Ishikawa (cell line): Measurements from ENCODE around the gene TMEM164.

Source experiments
- CEBPB ChIP-seq: IDR thresholded peaks from 2 replicates; pipeline ENCODE4 v1.6.1; 2012
- CREB1 ChIP-seq: IDR thresholded peaks from 2 replicates; pipeline ENCODE4 v1.6.1; 2012; ENCODE audit warnings: low read depth
- EP300 ChIP-seq: IDR thresholded peaks from 2 replicates; pipeline ENCODE4 v1.6.1; 2012; ENCODE audit warnings: borderline replicate concordance
- NFIC ChIP-seq: IDR thresholded peaks from 2 replicates; pipeline ENCODE4 v1.6.1; 2012
- RAD21 ChIP-seq: IDR thresholded peaks from 2 replicates; pipeline ENCODE4 v1.6.1; 2012; ENCODE audit warnings: low read depth
- TAF1 ChIP-seq: IDR thresholded peaks from 2 replicates; pipeline ENCODE4 v1.6.1; 2012; ENCODE audit warnings: low read depth, mild to moderate bottlenecking
- YY1 ChIP-seq: IDR thresholded peaks from 2 replicates; pipeline ENCODE4 v1.6.1; 2012; ENCODE audit warnings: low read depth
- ZBTB7A ChIP-seq: IDR thresholded peaks from 2 replicates; pipeline ENCODE4 v1.6.1; 2012; ENCODE audit warnings: low read depth
- TF ChIP-seq, protein P1 (sequence below): IDR thresholded peaks from 2 replicates; pipeline ENCODE4 v1.6.1; 2012; ENCODE audit warnings: low read depth, mild to moderate bottlenecking
- TF ChIP-seq, protein P2 (sequence below): IDR thresholded peaks from 2 replicates; pipeline ENCODE4 v1.6.1; 2012

DNA sequence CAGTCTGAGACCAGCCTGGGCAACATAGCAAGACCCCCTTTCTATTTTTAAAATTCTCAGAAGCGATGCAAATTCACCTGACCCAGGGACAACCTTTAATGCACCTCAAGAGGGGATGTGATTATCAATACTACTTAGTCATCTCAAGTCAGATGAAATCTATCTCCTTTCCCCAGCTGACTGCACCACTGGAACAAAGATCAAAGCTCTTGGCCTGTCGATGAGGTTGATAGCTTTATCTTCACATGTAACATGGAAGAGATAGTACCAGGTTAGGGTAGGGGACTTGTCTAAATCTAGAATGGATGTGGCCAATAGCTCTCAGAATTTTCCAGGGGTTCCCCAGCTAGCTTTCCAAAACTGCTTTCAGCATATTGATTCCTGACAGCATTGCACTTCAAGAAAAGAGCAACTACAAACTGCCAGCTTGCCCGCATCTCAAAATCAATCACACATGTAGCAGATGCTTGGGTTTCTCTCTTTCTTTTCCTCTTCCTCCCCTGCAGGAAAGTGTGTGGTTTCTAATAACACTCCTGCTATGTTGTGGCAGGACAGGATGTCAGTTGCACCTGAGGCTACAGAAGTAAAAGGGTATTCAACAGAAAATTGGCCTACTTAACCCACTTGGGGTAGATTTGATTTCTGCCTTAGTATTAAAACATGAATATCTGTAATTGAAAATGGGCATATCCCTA, 12.2 kb upstream of the TMEM164 start:
- no peak for TF ChIP-seq TAF1
- TF ChIP-seq CEBPB: no peak
- TF ChIP-seq RAD21: no peak
- TF ChIP-seq YY1: no peak
- TF ChIP-seq EP300: no peak
- TF ChIP-seq, protein P1, sequence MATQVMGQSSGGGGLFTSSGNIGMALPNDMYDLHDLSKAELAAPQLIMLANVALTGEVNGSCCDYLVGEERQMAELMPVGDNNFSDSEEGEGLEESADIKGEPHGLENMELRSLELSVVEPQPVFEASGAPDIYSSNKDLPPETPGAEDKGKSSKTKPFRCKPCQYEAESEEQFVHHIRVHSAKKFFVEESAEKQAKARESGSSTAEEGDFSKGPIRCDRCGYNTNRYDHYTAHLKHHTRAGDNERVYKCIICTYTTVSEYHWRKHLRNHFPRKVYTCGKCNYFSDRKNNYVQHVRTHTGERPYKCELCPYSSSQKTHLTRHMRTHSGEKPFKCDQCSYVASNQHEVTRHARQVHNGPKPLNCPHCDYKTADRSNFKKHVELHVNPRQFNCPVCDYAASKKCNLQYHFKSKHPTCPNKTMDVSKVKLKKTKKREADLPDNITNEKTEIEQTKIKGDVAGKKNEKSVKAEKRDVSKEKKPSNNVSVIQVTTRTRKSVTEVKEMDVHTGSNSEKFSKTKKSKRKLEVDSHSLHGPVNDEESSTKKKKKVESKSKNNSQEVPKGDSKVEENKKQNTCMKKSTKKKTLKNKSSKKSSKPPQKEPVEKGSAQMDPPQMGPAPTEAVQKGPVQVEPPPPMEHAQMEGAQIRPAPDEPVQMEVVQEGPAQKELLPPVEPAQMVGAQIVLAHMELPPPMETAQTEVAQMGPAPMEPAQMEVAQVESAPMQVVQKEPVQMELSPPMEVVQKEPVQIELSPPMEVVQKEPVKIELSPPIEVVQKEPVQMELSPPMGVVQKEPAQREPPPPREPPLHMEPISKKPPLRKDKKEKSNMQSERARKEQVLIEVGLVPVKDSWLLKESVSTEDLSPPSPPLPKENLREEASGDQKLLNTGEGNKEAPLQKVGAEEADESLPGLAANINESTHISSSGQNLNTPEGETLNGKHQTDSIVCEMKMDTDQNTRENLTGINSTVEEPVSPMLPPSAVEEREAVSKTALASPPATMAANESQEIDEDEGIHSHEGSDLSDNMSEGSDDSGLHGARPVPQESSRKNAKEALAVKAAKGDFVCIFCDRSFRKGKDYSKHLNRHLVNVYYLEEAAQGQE: no peak
- TF ChIP-seq, protein P2, sequence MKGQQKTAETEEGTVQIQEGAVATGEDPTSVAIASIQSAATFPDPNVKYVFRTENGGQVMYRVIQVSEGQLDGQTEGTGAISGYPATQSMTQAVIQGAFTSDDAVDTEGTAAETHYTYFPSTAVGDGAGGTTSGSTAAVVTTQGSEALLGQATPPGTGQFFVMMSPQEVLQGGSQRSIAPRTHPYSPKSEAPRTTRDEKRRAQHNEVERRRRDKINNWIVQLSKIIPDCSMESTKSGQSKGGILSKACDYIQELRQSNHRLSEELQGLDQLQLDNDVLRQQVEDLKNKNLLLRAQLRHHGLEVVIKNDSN: no peak
- TF ChIP-seq ZBTB7A: no peak
- TF ChIP-seq NFIC: no peak
- no peak for TF ChIP-seq CREB1
